ENCODE results near the gene PDCD1.
A peak's percentile ranks its signal among the peaks of the same experiment; 100 is the strongest.

PDCD1 gene

DNA sequence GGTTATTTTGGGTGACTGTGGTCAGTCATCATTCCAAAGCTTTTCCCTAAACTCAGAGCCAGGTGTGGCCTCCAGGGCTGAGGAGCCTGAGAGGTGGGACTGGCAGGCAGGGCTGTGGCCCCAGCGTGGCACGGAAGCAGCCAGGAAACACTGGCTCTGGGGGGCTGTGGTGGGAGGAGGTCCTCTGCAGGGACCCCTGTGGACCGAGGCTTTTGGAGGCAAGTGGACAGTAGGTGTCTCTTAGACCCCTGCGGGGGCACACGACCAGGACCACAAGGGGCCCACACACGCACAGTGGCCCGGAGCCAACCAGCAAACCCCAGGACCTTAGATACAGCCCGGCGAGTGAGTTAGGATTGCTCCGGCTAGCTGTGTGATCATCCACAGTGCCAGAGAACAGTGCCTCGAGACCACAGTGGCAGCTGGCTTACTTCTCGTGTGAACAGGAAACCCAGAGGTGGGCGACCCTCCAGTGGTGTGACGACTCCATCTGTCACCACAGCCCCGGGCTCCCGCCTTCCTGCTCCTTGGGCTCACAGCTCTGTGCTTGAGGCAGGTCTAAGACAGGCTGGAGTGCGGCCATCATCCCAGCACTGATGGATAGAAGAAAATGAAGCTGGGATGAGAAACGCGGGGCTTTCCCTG lies 9.2 kb upstream of the PDCD1 start:
- no peak overlapping the region for H3K4me3 Mint-ChIP-seq
- peaks cover 49% of the 10 kb centered on the region for H3K27me3 Mint-ChIP-seq
- no peak overlapping the region for H3K27ac Mint-ChIP-seq
- H3K4me1 Mint-ChIP-seq (ENCODE audit: low read depth), result peaks cover 6% of the 10 kb centered on the region
- no peaks in the 10 kb centered on the region for H3K36me3 Mint-ChIP-seq (ENCODE audit: low read depth)
- peaks cover 15% of the 10 kb centered on the region for H3K9me3 Mint-ChIP-seq
- intact Hi-C loops (cut with micrococcal nuclease), result no loop called here

- Mint-ChIP-seq H3K27ac (no peak overlapping the region), H3K4me1 (ENCODE audit: low read depth) (peaks cover 6% of the 10 kb centered on the region), H3K27me3 (peaks cover 55% of the 10 kb centered on the region), H3K36me3 (ENCODE audit: low read depth) (no peaks in the 10 kb centered on the region), H3K9me3 (peaks cover 15% of the 10 kb centered on the region), H3K4me3 (no peak overlapping the region)
- intact Hi-C loops (cut with micrococcal nuclease), result no loop called here
These were observed 8.3 kb upstream of the PDCD1 start for GRCh38 chr2:241866790-241867645.

- Mint-ChIP-seq H3K36me3 (ENCODE audit: low read depth) (no peaks in the 10 kb centered on the region), H3K27ac (no peak overlapping the region), H3K9me3 (peaks cover 15% of the 10 kb centered on the region), H3K4me1 (ENCODE audit: low read depth) (peaks cover 6% of the 10 kb centered on the region), H3K4me3 (no peak overlapping the region), H3K27me3 (peaks cover 64% of the 10 kb centered on the region)
- intact Hi-C loops (cut with micrococcal nuclease), result no loop called here
These were observed 7.5 kb upstream of the PDCD1 start for GRCh38 chr2:241865957-241866789.

DNA sequence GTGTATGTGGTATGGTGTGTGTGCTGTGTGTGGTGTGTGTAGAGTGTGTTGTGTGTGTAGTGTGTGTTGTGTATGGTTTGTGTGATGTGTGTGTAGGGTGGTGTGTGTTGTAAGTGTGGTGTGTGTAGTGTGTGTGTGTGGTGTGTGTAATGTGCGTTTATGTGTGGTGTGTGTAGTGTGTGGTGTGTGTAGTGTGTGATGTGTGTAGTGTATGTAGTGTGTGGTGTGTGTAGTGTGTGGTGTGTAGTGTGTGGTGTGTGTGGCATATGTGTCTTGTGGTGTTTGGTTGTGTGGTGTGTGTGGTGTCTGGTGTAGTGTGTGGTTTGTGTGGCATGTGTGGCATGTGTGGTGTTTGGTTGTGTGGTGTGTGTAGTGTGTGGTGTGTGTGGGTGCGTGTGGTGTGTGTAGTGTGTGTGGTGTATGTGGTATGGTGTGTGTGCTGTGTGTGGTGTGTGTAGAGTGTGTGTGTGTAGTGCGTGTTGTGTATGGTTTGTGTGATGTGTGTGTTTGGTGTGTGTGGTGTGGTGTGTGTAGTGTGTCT lies 6.8 kb upstream of the PDCD1 start:
- peaks cover 6% of the 10 kb centered on the region for H3K4me1 Mint-ChIP-seq (ENCODE audit: low read depth)

DNA sequence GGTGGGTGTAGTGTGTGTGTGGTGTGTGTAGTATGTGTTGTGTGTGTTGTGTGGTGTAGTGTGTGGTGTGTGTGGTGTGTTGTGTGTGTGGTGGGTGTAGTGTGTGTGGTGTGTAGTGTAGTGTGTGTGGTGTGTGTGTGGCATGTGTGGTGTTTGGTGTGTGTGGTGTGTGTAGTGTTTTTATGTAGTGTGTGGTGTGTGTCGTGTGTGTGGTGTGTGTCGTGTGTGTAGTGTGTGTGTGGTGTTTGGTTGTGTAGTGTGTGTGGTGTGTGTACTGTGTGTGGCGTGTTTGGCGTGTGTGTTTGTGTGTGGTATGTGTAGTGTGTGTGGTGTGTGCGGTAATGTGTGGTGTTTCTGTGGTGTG lies 6.1 kb upstream of the PDCD1 start:
- intact Hi-C loops (cut with micrococcal nuclease), result no loop called here
- H3K4me3 Mint-ChIP-seq, result no peak overlapping the region
- peaks cover 6% of the 10 kb centered on the region for H3K4me1 Mint-ChIP-seq (ENCODE audit: low read depth)
- H3K27me3 Mint-ChIP-seq, result peaks cover 68% of the 10 kb centered on the region
- peaks cover 15% of the 10 kb centered on the region for H3K9me3 Mint-ChIP-seq
- no peaks in the 10 kb centered on the region for H3K36me3 Mint-ChIP-seq (ENCODE audit: low read depth)
- no peak overlapping the region for H3K27ac Mint-ChIP-seq

More for the DNA sequence above, 6.8 kb upstream of the PDCD1 start:
- Mint-ChIP-seq H3K4me3 (no peak overlapping the region), H3K36me3 (ENCODE audit: low read depth) (no peaks in the 10 kb centered on the region), H3K9me3 (peaks cover 15% of the 10 kb centered on the region), H3K27ac (no peak overlapping the region), H3K27me3 (peaks cover 67% of the 10 kb centered on the region)
- intact Hi-C loops (cut with micrococcal nuclease), result no loop called here

- Mint-ChIP-seq H3K27me3 (peaks cover 68% of the 10 kb centered on the region), H3K4me3 (no peak overlapping the region), H3K9me3 (peaks cover 15% of the 10 kb centered on the region), H3K4me1 (ENCODE audit: low read depth) (peaks cover 6% of the 10 kb centered on the region), H3K27ac (no peak overlapping the region), H3K36me3 (ENCODE audit: low read depth) (no peaks in the 10 kb centered on the region)
- intact Hi-C loops (cut with micrococcal nuclease), result no loop called here
These were observed 5.6 kb upstream of the PDCD1 start for GRCh38 chr2:241864168-241864849.

GRCh38 chr2:241863536-241863954 lies 4.9 kb upstream of the PDCD1 start:
- no peaks in the 10 kb centered on the region for H3K36me3 Mint-ChIP-seq (ENCODE audit: low read depth)
- intact Hi-C loops (cut with micrococcal nuclease), result no loop called here
- H3K4me1 Mint-ChIP-seq (ENCODE audit: low read depth), result peaks cover 6% of the 10 kb centered on the region
- no peak overlapping the region for H3K27ac Mint-ChIP-seq
- peaks cover 15% of the 10 kb centered on the region for H3K9me3 Mint-ChIP-seq
- peaks cover 70% of the 10 kb centered on the region for H3K27me3 Mint-ChIP-seq
- H3K4me3 Mint-ChIP-seq, result no peak overlapping the region

- Mint-ChIP-seq H3K27ac (no peak overlapping the region), H3K27me3 (peaks cover 66% of the 10 kb centered on the region), H3K4me1 (ENCODE audit: low read depth) (peaks cover 6% of the 10 kb centered on the region), H3K4me3 (no peak overlapping the region), H3K9me3 (peaks cover 15% of the 10 kb centered on the region), H3K36me3 (ENCODE audit: low read depth) (no peaks in the 10 kb centered on the region)
- intact Hi-C loops (cut with micrococcal nuclease), result no loop called here
These were observed 4.3 kb upstream of the PDCD1 start for GRCh38 chr2:241862775-241863535.

- Mint-ChIP-seq H3K9me3 (peaks cover 15% of the 10 kb centered on the region), H3K27ac (no peak overlapping the region), H3K4me1 (ENCODE audit: low read depth) (peaks cover 6% of the 10 kb centered on the region), H3K27me3 (peaks cover 58% of the 10 kb centered on the region), H3K4me3 (no peak overlapping the region), H3K36me3 (ENCODE audit: low read depth) (no peaks in the 10 kb centered on the region)
- intact Hi-C loops (cut with micrococcal nuclease), result no loop called here
These were observed 3.4 kb upstream of the PDCD1 start for GRCh38 chr2:241862093-241862492.

- Mint-ChIP-seq H3K27me3 (peaks cover 52% of the 10 kb centered on the region), H3K4me1 (ENCODE audit: low read depth) (peaks cover 6% of the 10 kb centered on the region), H3K4me3 (no peak overlapping the region), H3K36me3 (ENCODE audit: low read depth) (no peaks in the 10 kb centered on the region), H3K9me3 (peaks cover 15% of the 10 kb centered on the region), H3K27ac (no peak overlapping the region)
- intact Hi-C loops (cut with micrococcal nuclease), result no loop called here
These were observed 2.6 kb upstream of the PDCD1 start for GRCh38 chr2:241861264-241861663.

DNA sequence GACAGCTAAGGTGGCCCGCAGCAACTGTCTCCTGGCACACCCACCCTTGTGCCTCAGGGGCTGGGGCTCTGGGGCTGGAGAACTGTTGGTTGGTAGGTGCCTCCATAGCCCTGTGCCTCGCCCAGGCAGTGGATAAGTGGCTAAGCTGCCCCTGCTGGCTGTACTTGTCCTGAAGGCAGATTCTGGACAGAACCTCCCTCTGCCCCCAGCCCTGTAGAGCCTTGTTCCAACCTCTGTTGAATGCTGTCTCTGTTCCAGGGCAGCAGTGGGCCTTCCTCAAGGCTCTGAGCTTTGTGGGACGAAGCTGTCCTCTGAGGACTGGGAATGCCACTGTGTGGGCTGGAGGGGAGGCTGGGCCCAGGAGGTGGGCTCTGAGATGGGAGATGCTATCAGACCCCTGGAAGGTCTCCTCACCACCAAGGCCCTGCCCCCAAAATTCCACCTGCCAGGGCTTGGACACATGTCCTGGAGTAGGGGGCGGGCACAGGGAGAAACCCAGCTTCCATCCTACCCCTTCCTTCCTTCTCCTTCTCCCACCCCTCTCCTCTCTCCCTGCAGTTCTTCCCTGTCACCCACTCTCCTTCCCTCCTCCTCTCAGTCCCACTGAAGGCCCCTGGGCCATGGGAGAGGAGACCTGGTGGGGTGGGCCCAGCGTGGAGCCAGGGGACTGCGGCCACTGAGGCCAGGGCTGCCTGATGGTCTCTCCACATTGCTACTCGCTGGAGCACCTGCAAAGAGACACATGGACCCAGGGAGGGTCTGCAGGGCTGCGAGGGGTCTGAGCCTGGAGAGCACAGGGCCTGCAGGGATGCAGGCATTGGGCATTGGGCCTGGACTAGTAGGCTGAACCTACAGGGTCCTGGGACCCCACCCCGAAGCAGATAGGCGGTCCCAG lies 1.7 kb upstream of the PDCD1 start:
- H3K27me3 Mint-ChIP-seq, result peaks cover 48% of the 10 kb centered on the region
- H3K9me3 Mint-ChIP-seq, result peaks cover 15% of the 10 kb centered on the region
- peaks cover 6% of the 10 kb centered on the region for H3K4me1 Mint-ChIP-seq (ENCODE audit: low read depth)
- intact Hi-C loops (cut with micrococcal nuclease), result no loop called here
- no peak overlapping the region for H3K4me3 Mint-ChIP-seq
- H3K36me3 Mint-ChIP-seq (ENCODE audit: low read depth), result no peaks in the 10 kb centered on the region
- H3K27ac Mint-ChIP-seq, result peak overlapping the region; percentile 64
